Endodermal cell (in vitro differentiated cells): ENCODE results near the gene MAPK14. TPM values are rescaled to one million over a fixed set of nuclear protein-coding genes. Genes with fewer than 3 reads are reported as not detected.

Experiments used
- DNase-seq: peaks from one replicate; pipeline ENCODE4 v3.0.0-alpha.2; 2017
- H3K27ac ChIP-seq: 2 replicates; pipeline ENCODE4 v1.5.1; 2013; ENCODE audit warnings: mild to moderate bottlenecking, low read depth, low read length, moderate library complexity
- H3K27me3 ChIP-seq: 2 replicates; pipeline ENCODE4 v1.6.1; 2013; ENCODE audit warnings: mild to moderate bottlenecking, low read length, moderate library complexity; ENCODE audit not compliant: insufficient read depth, control insufficient read depth, poor library complexity, severe bottlenecking
- H3K36me3 ChIP-seq: 2 replicates; pipeline ENCODE4 v1.7.0; 2013; ENCODE audit warnings: mild to moderate bottlenecking, low read length, moderate library complexity; ENCODE audit not compliant: control insufficient read depth, insufficient read depth
- H3K4me1 ChIP-seq: one replicate; pipeline ENCODE4 v1.7.0; 2013; ENCODE audit warnings: low read length; ENCODE audit not compliant: control insufficient read depth, insufficient read depth
- H3K4me3 ChIP-seq: 2 replicates; pipeline ENCODE4 v1.5.1; 2013; ENCODE audit warnings: mild to moderate bottlenecking, low read length, moderate library complexity
- H3K9ac ChIP-seq: 2 replicates; pipeline ENCODE4 v1.6.1; 2013; ENCODE audit warnings: mild to moderate bottlenecking, low read length, moderate library complexity; ENCODE audit not compliant: poor library complexity, severe bottlenecking; ENCODE audit errors: extremely low read depth
- H3K9me3 ChIP-seq: 2 replicates; pipeline ENCODE4 v1.6.1; 2013; ENCODE audit warnings: mild to moderate bottlenecking, low read length, moderate library complexity; ENCODE audit not compliant: control insufficient read depth
- H3K27ac Mint-ChIP-seq: 2 replicates; pipeline ENCODE4 v1.8.0; 2020; ENCODE audit warnings: mixed read lengths
- H3K27me3 Mint-ChIP-seq: 2 replicates; pipeline ENCODE4 v1.8.0; 2021; ENCODE audit warnings: mild to moderate bottlenecking, mixed read lengths; ENCODE audit not compliant: insufficient read depth
- H3K36me3 Mint-ChIP-seq: 2 replicates; pipeline ENCODE4 v1.8.0; 2020; ENCODE audit warnings: low read depth, mixed read lengths
- H3K4me1 Mint-ChIP-seq: 2 replicates; pipeline ENCODE4 v1.8.0; 2020; ENCODE audit warnings: mixed read lengths
- H3K4me3 Mint-ChIP-seq: 2 replicates; pipeline ENCODE4 v1.8.0; 2020; ENCODE audit warnings: mild to moderate bottlenecking, moderate library complexity, mixed read lengths
- H3K9me3 Mint-ChIP-seq: 2 replicates; pipeline ENCODE4 v1.8.0; 2020; ENCODE audit warnings: mild to moderate bottlenecking, mixed read lengths
- WGBS, 2 experiments: methylation state at CpG; one replicate each; pipeline versions ENCODE4 v1.1.5 to v1.1.7; 2013; ENCODE audit warnings: missing lambda C conversion rate in 2 of 2, mixed read lengths in 1 of 2; ENCODE audit not compliant: insufficient coverage in 1 of 2, insufficient read length in 1 of 2; 5-methylcytosine and 5-hydroxymethylcytosine counted together
- total RNA-seq, 2 donors: library from RNA; stranded (reverse); fragmentation: NEBNext Ultra II Directional in 1 of 2; extraction: Animal tissue kit (Norgen Biotek cat#: 25700) in 1 of 2; gene quantifications; 2 replicates in 1 of 2; 3 replicates in 1 of 2; pipeline ENCODE4 v1.2.1, GENCODE V29; 2021
- TF ChIP-seq, protein P1 (sequence below): fragments of 200-600 bp; sonication (generic); conservative IDR thresholded peaks from 2 replicates; pipeline ENCODE4 v1.5.0; 2021; ENCODE audit warnings: antibody characterized with exemption, mild to moderate bottlenecking

MAPK14 gene
- total RNA-seq, 2 donors from 2014 or later, result 36.4 to 40.6 TPM

- no peaks in the 10 kb centered on the region for H3K27me3 ChIP-seq
- Mint-ChIP-seq H3K27ac (no peak overlapping the region), H3K27me3 (no peaks in the 10 kb centered on the region), H3K4me1 (peaks cover 16% of the 10 kb centered on the region), H3K36me3 (peaks cover 2% of the 10 kb centered on the region), H3K4me3 (no peak overlapping the region), H3K9me3 (no peaks in the 10 kb centered on the region)
- WGBS, 2 experiments, result 91 to 95% methylated on average over 2 of the region's 2 CpGs
- no peak overlapping the region for H3K27ac ChIP-seq
- DNase-seq, result no peak
- H3K9me3 ChIP-seq, result no peaks in the 10 kb centered on the region
- no peak overlapping the region for H3K4me3 ChIP-seq
- peaks cover 5% of the 10 kb centered on the region for H3K36me3 ChIP-seq
- TF ChIP-seq, protein P1, sequence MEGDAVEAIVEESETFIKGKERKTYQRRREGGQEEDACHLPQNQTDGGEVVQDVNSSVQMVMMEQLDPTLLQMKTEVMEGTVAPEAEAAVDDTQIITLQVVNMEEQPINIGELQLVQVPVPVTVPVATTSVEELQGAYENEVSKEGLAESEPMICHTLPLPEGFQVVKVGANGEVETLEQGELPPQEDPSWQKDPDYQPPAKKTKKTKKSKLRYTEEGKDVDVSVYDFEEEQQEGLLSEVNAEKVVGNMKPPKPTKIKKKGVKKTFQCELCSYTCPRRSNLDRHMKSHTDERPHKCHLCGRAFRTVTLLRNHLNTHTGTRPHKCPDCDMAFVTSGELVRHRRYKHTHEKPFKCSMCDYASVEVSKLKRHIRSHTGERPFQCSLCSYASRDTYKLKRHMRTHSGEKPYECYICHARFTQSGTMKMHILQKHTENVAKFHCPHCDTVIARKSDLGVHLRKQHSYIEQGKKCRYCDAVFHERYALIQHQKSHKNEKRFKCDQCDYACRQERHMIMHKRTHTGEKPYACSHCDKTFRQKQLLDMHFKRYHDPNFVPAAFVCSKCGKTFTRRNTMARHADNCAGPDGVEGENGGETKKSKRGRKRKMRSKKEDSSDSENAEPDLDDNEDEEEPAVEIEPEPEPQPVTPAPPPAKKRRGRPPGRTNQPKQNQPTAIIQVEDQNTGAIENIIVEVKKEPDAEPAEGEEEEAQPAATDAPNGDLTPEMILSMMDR, result no peak
- H3K9ac ChIP-seq, result no peak overlapping the region
- H3K4me1 ChIP-seq, result no peaks in the 10 kb centered on the region
These were observed 89.3 kb downstream of the MAPK14 start for GRCh38 chr6:36116943-36117342.

DNA sequence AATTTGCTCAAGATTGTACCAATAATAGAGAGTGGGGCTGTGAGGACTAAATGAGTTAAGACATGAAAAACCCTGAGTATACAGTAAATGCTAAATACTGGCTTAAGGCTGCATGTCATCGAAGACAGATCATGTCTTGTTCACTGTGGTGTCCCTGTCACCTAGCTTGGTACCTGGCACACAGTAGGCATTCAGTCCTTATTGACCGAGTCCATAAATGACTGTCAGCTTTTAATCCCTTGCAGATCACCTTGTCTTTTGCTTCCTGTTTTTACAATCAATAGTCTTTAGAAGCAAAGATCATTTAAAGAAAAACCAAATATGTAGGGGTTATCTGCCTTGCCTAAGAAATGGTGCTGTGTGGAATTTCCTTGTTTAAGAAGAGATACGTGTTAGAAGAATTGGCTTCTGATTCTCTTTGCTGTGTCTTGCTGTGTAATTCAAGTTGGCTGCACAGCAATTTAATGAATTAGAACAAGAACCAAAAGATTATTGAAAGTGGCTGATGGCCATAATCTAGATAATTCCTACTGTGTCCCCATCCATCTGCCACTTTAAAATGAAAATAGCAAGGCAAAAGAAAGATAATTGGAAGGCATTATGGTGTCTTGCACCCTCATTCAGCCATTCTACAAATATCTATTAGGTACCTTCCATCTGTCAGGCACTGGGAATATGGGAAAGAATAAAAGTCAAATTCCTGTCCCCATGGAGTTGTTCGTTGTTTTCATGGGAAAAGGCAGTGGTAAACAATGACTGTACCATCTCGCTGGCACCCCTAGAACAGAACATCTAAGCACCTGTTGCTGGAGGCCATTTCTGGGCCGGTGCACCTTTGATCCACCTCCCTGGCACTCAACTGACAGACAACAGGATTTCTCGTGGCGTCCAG lies 90.3 kb downstream of the MAPK14 start:
- Histone ChIP-seq H3K27me3 (no peaks in the 10 kb centered on the region), H3K27ac (no peak overlapping the region), H3K4me3 (no peak overlapping the region), H3K36me3 (peaks cover under 1% of the 10 kb centered on the region), H3K9me3 (no peaks in the 10 kb centered on the region), H3K4me1 (no peaks in the 10 kb centered on the region), H3K9ac (no peak overlapping the region)
- Mint-ChIP-seq H3K9me3 (no peaks in the 10 kb centered on the region), H3K36me3 (peaks cover 2% of the 10 kb centered on the region), H3K4me3 (no peak overlapping the region), H3K27ac (no peak overlapping the region), H3K27me3 (no peaks in the 10 kb centered on the region), H3K4me1 (peaks cover 16% of the 10 kb centered on the region)
- TF ChIP-seq, protein P1, result no peak
- no peak for DNase-seq
- WGBS, 2 experiments, result 96 to 98% methylated on average over 5 to 8 of the region's 8 CpGs

GRCh38 chr6:36118550-36119107 lies 91.0 kb downstream of the MAPK14 start:
- no peaks in the 10 kb centered on the region for H3K36me3 ChIP-seq
- no peak overlapping the region for H3K27ac Mint-ChIP-seq
- WGBS, 2 experiments, result 75 to 94% methylated on average over 2 to 4 of the region's 4 CpGs

More at GRCh38 chr6:36118550-36119107, 91.0 kb downstream of the MAPK14 start:
- Histone ChIP-seq H3K27ac (no peak overlapping the region), H3K4me3 (no peak overlapping the region), H3K4me1 (no peaks in the 10 kb centered on the region), H3K9me3 (no peaks in the 10 kb centered on the region), H3K27me3 (no peaks in the 10 kb centered on the region), H3K9ac (no peak overlapping the region)
- no peak for DNase-seq
- no peaks in the 10 kb centered on the region for H3K27me3 Mint-ChIP-seq
- TF ChIP-seq, protein P1, result no peak
- peaks cover 2% of the 10 kb centered on the region for H3K36me3 Mint-ChIP-seq
- peaks cover 16% of the 10 kb centered on the region for H3K4me1 Mint-ChIP-seq
- no peaks in the 10 kb centered on the region for H3K9me3 Mint-ChIP-seq
- H3K4me3 Mint-ChIP-seq, result no peak overlapping the region
